GM19324 (cell line): ENCODE data around the gene WSCD2.

Experiments used
- ATAC-seq: cut with Tn5 transposase; IDR thresholded peaks from one replicate; pipeline ENCODE4 v1.9.1; 2021; ENCODE audit warnings: mild to moderate bottlenecking, moderate library complexity; ENCODE audit not compliant: unreplicated experiment, low FRiP score

WSCD2 gene

DNA sequence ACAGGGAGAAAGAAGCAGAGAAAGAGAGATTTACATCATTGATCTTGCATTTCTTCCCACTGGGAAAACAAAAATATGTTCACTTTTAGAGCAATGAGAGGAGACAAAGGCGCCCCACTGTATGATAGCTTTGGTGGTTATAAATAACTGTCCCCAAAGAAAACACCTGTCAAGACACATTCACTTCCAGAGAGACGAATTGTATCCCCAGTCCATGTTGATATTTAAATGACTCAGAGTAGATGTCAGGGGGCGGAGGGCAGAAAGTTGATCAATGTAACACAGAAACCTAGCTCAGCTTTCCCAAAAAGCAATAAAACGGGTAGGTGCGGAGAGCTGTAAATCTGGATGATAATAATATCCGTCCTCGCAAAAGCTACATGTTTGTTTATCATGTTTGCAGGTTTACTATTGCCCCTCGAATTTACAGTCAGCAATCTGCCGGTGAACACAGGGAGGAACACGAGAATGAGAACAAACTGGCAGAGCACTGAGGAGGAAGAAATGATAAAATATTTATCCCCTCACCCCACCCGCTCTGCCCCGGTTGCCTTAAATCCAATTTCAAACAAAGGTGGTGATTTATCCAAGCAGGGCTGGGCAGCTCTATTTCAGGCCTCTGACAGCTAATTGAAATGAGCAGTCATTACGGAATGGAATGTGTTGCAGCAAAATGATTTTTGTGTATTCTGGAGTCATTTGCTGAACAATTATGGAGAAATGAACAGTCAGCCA is 125.6 kb downstream of the WSCD2 start:
- ATAC-seq, result no peak

DNA sequence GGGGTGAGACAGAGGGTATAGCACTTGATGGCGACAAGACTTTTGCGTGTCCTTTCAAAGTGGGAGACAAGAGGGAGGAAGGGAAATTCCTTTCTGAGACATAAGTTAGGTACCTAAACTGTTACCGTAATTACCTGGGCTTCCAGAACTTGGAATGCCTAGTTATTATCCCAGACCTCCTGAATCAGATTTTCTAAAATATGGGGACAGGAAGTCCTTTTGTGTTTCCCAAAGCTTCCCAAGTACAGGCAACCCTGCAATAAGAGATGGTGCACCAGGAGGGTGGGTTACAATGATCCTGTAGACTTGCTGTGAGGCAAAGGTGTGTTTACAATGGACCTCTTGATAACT is 126.1 kb downstream of the WSCD2 start:
- ATAC-seq, result no peak

DNA sequence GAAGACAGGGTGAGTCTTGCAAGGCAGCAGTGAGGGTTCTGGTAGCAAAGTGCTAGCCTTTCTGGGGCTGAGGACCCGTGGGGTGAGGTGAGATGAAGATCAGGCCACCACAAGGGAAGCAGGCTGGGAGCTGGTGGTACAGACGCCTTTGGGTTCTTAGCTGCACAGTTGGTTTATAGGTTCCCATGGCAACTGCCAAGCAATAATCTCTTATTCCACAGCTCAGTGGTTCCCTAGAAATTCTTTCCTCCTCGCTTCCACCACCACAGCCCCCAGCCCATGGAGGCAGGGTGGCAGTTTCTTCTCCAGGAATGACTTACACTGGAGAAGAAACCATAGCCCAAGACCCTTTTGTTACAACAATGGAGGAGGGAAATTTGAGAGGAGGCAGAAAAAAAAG is 127.9 kb downstream of the WSCD2 start:
- ATAC-seq, result no peak

DNA sequence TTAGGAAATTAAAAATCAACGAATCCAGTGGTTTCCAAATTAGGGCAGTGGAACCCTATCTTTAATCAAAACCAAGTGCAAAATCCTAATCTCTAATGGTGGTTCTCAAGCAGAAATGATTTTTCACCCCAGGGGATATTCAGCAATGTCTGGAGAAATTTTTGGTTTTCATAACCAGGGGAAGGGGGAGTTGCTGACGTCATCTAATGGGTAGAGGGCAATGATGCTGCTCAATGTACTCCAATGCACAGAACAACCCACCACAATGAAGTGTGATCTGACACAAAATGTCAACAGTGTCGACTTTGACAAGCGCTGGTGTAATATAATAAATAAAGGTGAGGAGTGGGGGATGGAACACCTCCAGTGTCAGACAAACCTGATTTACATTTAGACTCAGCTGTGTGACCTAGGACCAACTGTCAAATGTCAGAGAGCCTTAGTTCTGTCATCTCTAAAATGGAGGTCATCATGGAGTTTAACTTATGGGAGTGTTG is 128.6 kb downstream of the WSCD2 start:
- ATAC-seq, result no peak

DNA sequence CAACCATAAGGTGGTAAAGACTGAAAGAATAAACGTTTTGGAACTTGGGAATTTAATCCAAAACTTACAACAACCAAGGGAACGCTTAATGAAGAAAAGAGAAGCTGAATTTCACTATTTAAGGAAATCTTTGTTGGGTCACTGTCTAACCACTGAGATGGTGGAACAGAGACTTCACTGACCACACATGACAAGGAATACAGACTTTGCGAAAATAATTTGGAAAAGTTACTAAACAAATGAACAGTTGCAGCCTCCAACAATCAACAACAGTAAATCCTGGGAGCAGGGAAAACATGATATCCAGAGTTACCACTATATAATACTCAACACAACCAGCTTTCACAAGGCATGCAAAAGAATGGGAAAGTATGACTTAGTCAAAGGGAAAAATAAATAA is 131.0 kb downstream of the WSCD2 start:
- ATAC-seq, result no peak

DNA sequence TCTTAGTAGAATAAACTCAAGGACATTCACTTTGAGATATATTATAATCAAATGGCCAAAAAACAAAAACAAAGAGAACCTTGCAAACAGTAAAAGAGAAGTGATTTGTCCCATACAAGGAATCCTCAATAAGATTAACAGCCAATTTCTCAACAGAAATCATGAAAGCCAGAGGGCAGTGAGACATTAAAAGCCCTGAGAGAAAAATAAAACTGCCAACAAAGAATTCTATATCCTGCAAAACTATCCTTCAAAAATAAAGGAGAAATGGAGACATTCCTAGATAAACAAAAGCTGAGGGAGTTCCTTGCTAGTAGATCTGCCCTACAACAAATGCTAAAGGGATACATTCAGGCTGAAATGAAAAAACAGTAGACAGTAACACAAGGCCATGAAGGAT is 131.9 kb downstream of the WSCD2 start:
- ATAC-seq, result no peak

DNA sequence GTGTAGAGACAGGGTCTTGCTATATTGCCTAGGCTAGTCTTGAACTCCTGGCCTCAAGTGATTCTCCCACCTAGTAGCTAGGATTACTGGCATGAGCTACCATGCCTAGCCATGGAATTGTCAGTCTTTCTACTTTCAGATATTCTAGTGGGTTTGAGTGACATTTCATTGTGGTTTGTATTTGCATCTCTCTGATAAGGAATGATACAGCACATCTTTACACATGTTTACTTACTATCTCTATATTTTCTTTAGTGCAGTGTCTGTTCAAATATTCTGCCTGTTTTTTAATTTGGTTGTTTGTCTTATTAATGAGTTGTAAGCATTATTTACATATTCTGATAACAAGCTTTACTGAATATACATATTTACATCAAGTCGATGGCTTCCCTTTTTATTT is 136.4 kb downstream of the WSCD2 start:
- no peak for ATAC-seq

DNA sequence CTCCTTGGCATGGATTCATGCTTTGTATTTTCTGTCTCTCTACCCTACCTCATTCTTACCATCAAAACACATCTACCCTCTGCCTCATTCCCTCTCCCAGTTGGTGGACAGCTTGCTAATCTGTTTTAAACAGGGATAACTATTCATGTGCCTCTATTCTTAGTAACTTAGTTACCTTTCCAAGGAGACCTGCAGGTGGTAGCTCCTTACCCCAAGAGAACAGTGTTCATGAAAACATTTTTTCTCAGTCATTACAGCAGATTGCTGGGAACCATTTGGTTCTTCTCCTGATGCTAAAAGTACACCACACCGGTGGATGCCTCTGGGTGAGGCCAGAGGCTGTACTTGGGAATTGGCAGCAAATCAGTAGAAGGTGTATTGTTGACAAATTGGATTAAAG is 137.0 kb downstream of the WSCD2 start:
- ATAC-seq, result no peak

DNA sequence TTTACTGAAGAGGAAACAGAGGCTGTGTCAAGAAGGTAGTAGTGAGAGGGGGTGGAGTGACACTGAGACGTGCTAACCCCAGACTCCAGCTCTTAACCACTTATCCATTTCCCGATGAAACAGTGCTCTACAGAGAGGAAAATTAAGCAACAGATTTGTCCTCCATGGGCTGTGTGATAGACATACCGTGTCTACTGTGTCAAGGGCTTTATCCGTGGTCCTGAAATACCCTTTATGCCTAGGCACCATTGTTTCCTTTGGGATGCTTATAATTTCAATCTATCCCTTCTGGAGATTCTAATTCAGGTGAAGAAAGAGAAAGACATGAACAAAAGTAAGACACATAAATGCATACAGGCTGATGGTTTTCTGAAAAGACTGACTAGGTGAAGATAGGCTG is 138.4 kb downstream of the WSCD2 start:
- ATAC-seq, result no peak

DNA sequence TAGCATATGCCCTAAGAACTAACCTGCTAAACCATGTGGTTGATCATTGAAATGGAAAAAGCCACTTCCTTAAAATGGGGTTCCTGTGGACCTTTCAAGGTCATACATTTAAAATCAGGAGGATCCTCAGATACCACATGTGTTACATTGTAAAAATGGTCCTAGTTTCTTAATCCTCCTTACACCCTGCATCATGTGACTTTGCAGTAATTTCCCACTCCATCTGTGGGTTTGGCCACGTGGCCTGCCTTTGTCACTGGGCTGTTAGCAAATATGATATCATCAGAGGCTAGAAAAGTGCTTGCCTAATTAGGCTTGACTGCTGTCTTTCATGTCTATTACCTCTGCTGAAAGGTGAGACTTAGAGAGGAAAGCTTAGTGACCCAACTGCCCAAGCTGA is 139.3 kb downstream of the WSCD2 start:
- ATAC-seq, result no peak

DNA sequence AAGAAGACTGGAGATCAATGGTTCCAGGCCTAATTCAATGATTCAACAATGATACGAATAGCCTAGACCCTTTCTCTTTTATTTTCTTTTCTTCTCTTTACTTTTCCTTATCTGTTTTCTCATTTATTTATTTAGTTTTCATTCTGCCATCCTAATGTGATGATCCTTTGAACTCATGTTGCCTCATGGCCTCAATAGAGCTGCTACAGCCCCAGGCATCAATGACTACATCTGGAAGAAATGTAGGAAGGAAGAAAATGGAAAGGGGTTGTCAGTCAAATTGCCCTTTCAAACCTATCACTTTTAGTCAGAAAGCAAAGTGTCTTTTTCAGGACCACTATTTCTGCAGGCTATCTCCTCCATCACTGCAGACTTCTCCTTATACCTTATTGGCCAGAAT is 140.1 kb downstream of the WSCD2 start:
- ATAC-seq, result no peak

DNA sequence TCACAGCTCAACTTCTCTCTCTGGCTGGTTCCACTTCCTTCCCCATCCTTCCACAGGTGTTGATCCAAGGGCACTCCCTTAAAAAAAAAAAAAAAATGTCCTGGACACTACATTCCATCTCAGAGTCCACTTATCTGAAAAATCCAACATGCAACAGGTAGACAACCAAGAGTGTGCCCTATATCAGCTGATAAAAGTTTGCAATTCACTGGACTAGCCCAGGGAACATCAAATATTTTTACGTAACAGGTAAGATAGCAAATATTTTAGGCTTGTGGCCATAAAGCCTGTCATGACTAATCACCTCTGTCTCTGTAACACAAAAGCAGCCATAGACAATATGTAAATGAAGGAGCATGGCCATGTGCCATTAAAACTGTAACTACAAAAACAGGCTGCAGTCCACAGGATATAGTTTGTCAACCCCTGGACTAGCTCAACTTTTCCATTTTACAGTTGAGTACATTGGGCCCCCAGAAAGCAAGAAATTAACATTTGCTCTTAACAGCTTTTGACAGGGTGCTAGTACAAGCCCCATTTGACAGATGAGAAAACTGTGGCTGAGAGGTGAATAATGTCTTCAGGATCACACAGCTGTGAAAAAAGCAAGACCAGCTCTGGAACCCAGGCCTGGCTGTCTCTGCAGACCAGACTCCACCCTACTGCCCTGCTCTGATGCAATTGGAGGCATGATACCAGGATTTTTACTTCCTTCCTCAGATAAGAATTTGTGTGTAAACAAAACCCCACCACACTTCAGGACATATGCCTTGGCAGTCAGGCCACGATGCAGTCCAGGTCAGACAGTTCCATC is 141.2 kb downstream of the WSCD2 start:
- no peak for ATAC-seq

DNA sequence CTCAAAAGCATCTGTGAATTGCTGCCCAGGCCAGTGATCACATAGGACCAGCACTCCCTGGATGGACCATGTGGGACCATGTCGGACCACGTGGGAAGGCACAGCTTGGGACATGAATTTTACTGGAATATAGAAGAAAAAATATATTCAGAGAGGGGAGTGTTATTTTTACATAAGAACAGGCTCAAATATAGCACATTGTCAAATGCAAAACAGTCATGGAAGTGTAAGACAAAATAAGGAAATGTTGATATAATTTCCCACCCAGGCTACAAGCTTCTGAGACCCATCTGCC is 141.7 kb downstream of the WSCD2 start:
- no peak for ATAC-seq

DNA sequence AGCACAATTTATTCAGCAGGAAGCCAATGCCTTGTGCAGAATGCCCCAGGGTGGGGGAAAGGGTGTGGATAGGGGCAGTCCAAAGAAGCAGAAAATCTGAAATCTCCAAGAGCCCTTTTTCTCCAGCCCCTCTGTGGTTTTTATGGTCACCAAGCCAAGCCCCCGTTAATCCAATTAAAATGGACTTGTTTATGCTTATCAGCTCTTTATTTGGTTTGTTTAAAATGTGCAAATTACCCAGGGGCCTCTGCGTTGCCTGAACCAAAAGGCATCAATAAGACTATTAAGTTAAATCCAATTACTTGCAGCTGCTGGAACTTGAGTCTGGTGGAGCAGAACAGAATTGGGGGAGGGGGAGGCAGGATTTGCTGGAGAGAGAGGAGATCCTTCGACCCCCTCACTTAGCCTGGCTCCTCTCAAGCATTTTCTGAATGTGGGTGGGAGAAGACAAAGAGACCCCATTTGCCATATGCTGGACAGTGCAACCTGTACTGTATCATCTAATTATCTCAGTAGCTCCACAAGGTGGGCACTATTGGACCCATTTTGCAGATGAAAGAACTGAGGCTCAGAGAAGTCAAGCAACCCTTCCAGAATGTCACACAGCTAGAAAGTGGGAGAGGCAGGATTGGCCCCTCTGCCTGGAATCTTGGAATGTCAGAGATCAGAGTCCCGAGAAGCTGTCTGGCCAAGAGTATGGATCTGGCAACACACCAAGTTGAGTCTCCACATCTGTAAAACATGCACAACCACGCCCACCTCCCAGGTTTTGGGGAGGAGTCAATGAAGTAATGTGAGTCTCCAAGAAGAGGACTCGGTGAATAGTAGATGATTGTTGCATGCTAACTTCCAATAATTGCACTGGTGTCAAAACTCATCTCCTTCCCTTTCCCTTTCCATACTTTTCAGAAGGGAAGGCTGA is 143.1 kb downstream of the WSCD2 start:
- no peak for ATAC-seq

DNA sequence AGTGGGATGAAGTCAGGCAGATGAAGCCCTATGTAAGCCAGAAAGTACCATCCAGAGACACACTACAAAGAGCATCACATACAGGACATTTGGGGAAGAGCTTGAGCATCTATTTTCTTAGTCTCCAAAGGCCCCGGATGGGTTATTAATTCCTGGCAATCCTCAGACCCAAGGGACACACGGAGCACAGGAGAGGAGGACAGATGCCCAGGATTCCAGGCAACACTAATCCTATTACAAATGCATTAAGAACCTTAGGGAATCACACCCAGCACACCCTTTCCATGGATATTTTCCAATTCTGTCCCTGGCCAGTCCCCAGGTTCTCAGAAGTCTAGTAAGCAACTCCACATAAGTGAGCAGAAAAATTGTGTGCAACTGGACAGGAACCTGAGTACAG is 144.1 kb downstream of the WSCD2 start:
- no peak for ATAC-seq

DNA sequence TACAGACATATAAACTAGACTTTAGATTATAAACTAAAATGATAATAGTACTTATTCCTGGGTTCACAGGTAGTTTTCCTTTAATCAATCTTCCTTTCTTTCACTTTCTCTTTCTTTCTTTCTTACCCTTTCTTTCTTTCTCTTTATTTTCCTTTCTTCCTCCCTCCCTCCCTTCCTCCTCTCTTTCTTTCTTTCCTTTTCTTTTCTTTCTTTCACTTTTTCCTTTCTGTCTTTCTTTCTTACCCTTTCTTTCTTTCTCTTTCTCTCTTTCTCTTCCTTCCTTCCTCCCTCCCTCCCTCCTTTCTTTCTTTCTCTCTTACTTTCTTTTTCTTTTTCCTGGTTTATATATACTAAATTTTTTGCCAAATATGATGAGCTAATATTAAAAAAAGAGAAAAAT is 148.5 kb downstream of the WSCD2 start:
- ATAC-seq, result no peak

DNA sequence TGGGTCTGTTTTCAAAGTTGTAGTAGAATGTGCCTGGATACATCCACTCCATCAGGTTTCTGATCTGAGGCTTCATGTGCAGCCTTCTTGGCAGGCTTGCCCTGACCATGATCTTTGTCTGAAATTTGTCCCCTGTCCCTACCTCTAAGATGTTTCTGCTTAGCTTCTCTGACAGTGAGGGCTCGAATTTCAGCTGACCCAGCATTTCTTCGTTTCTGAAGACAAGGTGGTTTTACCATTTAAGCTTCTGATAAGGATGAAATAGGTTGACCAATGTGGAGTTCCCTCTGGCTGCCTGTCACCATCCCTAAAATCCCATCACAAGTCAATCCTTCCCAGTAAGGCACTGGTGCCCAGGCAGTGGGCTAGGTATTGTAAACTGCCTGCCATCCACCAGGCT is 153.1 kb downstream of the WSCD2 start:
- ATAC-seq, result no peak

DNA sequence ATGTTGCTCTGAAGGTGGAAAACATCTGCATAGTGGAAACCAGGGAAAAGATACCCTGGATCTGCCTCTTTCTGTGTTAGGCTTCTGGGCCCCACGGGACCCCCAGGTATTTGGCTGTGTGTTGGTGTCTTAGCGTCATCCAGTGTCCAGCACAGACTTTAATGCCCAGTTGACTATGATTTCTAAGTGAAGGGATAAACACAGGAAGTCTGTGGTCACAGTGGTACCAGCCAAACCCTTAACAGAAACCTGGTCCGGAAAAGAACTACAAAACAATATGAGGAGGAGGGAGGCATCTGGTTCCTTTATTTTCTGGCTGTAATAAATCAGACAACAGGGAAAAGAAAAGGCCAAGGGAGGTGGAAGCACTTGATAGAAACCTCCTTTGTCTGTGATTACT is 153.6 kb downstream of the WSCD2 start:
- no peak for ATAC-seq

DNA sequence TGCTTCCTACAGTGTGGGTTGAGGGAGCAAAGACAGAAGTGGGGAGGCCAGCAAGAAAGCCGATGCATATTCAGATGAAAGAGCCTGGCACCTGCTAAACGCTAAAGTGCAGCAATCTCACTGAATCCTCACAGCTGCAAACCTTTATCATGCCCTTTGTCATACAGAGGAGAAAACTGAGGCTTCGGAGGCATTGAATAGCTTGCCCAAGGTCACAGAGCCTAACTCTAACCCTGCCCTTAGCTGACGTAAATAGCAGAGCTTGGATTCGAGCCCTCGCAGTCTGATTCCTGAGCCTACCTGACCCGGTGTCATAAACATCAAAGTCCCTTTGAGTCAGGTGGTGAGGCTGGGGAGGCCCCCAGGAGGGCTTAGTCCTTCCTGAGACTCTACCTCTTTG is 155.1 kb downstream of the WSCD2 start:
- ATAC-seq, result no peak

DNA sequence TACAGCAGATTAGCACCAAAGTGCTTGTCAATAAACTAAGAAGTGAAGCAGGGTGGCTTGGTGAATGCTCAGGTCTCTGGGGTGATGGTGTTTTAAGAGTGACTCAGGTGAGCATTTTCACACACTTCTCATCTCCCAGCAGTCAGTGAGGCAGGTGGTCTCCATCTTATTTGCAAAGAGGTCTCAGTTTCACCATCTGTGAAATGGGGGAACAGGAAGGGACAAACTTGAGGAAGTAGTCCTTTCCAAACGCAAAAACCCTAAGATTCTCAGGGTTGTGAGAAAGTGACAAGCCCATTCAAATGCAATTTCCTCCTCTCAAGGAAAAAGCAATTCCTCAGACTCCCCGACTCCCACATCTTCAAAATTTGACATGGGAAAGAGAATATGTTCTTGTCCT is 155.9 kb downstream of the WSCD2 start:
- ATAC-seq, result no peak

DNA sequence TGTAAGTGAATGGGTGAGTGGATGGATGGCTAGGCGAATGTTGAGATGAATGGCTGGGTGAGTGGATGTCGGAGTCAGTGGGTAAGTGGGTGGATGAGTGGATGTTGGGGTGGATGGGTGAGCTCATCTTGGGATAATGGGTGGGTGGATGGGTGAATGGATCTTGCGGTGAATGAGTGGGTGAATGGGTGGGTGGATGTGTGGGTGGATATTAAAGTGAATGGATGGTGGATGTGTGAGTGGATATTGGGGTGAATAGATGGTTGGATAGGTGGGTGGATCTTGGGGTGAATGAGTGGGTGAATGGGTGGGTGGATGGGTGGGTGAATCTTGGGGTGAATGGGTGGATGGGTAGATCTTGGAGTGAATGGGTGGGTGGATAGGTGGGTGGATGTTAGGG is 158.1 kb downstream of the WSCD2 start:
- no peak for ATAC-seq
